ENCODE results near the gene PLIN4. TPM values are rescaled to one million over a fixed set of nuclear protein-coding genes. Genes with fewer than 3 reads are reported as not detected.
A peak's percentile ranks its signal among the peaks of the same experiment; 100 is the strongest.

Gene PLIN4
- total and polyA plus RNA-seq, 8 donors: 3.5 to 64.7 (median 11.3) TPM

- Histone ChIP-seq H3K4me1 (peaks cover 0 to 27% (median 5%) of the 10 kb centered on the region in 4 donors), H3K27me3 (peaks cover 0 to 10% (median 6%) of the 10 kb centered on the region in 3 donors), H3K9me3 (no peaks in the 10 kb centered on the region), H3K36me3 (peaks cover 0 to 8% (median 2%) of the 10 kb centered on the region in 4 donors), H3K4me3 (peak within 1 kb of the TSS; percentile 15 to 44 (median 32)), H3K27ac (peak within 1 kb of the TSS; percentile 37 to 71 (median 47))
- DNase-seq: peak in 1 of 2 donors; percentile 35
- 48 to 78% (median 68%) methylated on average over 11 to 13 of the region's 13 CpGs for WGBS, 5 donors
- intact Hi-C loops (cut with DNase I; ENCODE audit: low total_unique reads): loop anchor here (5.0 kb wide), 1 partner anchor 78 kb away; the partner anchor contains the start of gene TNFAIP8L1
- TF ChIP-seq POLR2AphosphoS5 (IDR thresholded peaks at IDR 0.05): peak in 2 of 3 donors; percentile 36 to 62
- no peak for TF ChIP-seq POLR2A (IDR thresholded peaks at IDR 0.05)
- peak; percentile 27 for TF ChIP-seq EP300 (IDR thresholded peaks at IDR 0.05)
- no peak for TF ChIP-seq CTCF (IDR thresholded peaks at IDR 0.05)
Observed at GRCh38 chr19:4559569-4559968, 41.3 kb upstream of the PLIN4 start, which contains the start of gene SEMA6B. TSS of gene SEMA6B (minus strand) at chr19:4559684. CDS start at chr19:4558457, 1,227 bp downstream.

- peaks cover 0 to 27% (median 5%) of the 10 kb centered on the region in 4 donors for H3K4me1 ChIP-seq
- peak; percentile 59 to 69 for DNase-seq
- peaks cover 0 to 10% (median 6%) of the 10 kb centered on the region in 3 donors for H3K27me3 ChIP-seq
- TF ChIP-seq EP300 (IDR thresholded peaks at IDR 0.05) (no peak), CTCF (IDR thresholded peaks at IDR 0.05) (peak in 5 of 7 experiments; percentile 82 to 100 (median 100)), POLR2A (IDR thresholded peaks at IDR 0.05) (no peak), POLR2AphosphoS5 (IDR thresholded peaks at IDR 0.05) (peak in 1 of 3 donors; percentile 15)
- H3K4me3 ChIP-seq: peak overlapping the region; percentile 22 to 44 (median 32)
- WGBS, 5 donors: 20 to 31% (median 26%) methylated on average over 40 to 44 of the region's 44 CpGs
- H3K27ac ChIP-seq: peak overlapping the region in 3 of 5 donors; percentile 49 to 71 (median 53)
- intact Hi-C loops (cut with DNase I; ENCODE audit: low total_unique reads): loop anchor here (5.0 kb wide), 1 partner anchor 79 kb away; the partner anchor contains the start of gene TNFAIP8L1
- H3K36me3 ChIP-seq: peaks cover 0 to 12% (median 2%) of the 10 kb centered on the region in 4 donors
- no peaks in the 10 kb centered on the region for H3K9me3 ChIP-seq
Observed at GRCh38 chr19:4557971-4558941, 40.0 kb upstream of the PLIN4 start.

GRCh38 chr19:4557144-4557970 lies 39.1 kb upstream of the PLIN4 start:
- no peak for TF ChIP-seq POLR2A (IDR thresholded peaks at IDR 0.05)
- TF ChIP-seq CTCF (IDR thresholded peaks at IDR 0.05): no peak
- no peak for TF ChIP-seq EP300 (IDR thresholded peaks at IDR 0.05)
- no peak for TF ChIP-seq POLR2AphosphoS5 (IDR thresholded peaks at IDR 0.05)
- H3K27me3 ChIP-seq: peaks cover 0 to 16% (median 6%) of the 10 kb centered on the region in 3 donors
- peaks cover 0 to 12% (median 2%) of the 10 kb centered on the region in 4 donors for H3K36me3 ChIP-seq
- H3K4me3 ChIP-seq: peak overlapping the region in 2 of 4 donors; percentile 35 to 44
- peak overlapping the region in 1 of 5 donors; percentile 53 for H3K27ac ChIP-seq
- 75 to 78% (median 77%) methylated on average over 33 of the region's 33 CpGs for WGBS, 5 donors
- H3K4me1 ChIP-seq: peaks cover 0 to 27% (median 5%) of the 10 kb centered on the region in 4 donors
- intact Hi-C loops (cut with DNase I; ENCODE audit: low total_unique reads): loop anchor here (5.0 kb wide), 1 partner anchor 80 kb away; the partner anchor contains the start of gene TNFAIP8L1
- DNase-seq: no peak
- no peaks in the 10 kb centered on the region for H3K9me3 ChIP-seq

All from stomach (tissue), 9 donors.